Measurements from ENCODE around the gene MRGPRE.

Gene MRGPRE

GRCh38 chr11:3226846-3227567, 5.2 kb downstream of the MRGPRE start:
- no peak for DNase-seq (ENCODE audit: low spot score)

- no peak for DNase-seq (ENCODE audit: low spot score)
Observed at GRCh38 chr11:3225826-3226750, 6.1 kb downstream of the MRGPRE start.

DNA sequence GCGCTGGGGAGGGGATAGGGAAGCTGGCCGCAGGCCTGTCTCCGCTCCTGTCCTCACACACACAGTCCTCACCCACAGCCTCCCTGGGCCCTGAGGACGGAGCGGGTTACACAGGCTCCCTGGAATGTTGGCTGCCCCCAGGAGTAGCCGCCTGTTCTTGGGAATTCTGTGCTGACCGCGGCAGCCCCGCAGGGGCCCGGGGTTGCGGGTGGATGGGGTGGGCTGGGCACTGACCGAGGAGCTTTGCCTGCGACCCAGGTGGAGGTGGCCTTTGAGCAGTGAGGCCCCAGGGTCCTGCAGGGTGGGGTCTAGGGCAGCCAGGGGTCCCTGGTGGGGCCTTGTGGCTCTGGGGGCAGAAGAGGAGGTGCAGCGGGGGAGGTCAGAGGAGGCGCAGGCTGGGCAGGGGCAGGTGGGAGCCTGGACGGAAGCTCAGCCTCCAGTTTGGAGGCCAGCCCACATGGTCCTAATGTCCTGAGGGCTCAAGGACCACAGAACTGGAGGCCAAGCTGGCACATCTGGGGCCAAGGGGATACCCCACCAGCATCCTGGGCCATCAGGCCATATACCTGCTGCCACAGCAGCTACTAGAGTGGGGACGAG, 7.0 kb downstream of the MRGPRE start:
- no peak for DNase-seq (ENCODE audit: low spot score)

DNA sequence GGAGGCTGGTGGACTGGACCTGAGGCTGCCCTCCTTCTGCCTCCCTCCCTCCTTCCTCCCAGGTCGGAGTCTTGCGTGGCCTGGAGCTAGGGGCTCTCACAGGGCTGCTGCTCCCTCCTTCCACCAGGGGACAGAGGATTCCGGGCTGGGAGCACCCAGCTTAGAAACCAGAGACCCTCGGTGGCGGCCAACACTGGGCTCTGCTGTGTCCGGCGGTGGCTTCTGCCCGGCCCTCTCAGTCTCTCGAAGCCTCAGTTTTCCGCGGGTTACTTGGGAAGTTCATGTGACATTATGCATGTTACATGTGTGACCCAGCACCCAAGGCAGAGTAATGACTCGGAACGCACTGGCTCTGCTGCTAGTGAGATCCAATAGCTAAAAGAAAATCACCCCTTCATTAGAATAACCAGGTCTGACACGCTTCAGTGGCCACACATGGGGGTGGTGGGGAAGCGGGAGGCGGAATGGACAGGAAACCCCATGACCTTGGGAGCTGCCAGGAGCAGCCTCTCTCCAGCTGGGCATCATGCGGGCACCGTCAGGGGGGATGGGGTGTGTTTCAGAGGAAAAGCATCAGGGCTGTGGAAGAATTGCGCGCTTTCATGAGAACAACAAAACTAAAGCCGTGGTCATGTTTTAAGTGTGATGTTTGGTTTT, 7.7 kb downstream of the MRGPRE start:
- no peak for DNase-seq (ENCODE audit: low spot score)

GRCh38 chr11:3223932-3224381, 8.3 kb downstream of the MRGPRE start:
- DNase-seq (ENCODE audit: low spot score), result no peak

DNA sequence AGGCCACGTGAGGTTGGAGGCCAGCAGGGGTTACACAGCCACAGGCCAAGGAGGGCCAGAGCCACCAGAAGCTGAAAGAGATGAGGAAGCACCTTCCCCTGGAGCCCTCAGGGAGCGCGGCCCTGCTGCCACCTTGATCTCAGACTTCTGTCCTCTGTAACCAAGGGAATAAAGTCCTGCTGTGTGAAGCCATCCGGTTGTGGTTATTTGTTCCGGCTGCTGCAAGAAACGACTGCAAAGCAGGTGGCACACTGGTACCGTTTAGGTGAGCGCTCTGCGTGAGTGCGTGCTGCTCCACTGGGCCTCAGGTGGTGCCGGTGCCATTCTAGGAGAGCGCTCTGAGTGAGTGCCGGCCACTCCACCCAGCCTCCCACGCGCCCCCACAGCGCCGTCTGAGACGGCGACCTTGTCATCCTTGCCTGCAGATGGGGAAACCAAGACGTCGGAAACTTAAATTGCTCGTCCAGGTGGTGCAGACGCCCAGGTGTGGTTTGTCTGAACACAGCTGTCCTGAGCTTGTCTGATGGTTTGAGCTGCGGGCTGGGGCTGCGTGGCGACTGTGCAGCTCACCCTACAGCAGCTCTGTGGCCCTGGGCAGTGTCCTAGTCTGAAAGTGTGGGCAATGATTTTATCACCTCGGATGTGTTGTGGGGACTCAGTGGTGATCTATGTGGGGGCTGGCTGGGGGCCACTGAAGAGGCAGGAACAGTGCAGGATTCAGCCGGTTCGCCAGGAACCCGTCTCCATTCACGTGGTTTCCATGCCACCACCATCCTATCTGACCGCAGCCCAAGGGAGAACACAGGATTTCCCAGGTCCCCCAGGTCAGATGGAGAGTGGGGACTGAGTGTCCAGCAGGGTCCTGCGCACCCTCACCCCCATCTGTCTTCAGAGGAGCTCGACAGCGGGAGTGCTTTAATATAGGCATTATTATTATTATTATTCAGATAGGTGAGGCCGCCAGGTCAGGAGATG, 9.0 kb downstream of the MRGPRE start:
- no peak for DNase-seq (ENCODE audit: low spot score)

DNA sequence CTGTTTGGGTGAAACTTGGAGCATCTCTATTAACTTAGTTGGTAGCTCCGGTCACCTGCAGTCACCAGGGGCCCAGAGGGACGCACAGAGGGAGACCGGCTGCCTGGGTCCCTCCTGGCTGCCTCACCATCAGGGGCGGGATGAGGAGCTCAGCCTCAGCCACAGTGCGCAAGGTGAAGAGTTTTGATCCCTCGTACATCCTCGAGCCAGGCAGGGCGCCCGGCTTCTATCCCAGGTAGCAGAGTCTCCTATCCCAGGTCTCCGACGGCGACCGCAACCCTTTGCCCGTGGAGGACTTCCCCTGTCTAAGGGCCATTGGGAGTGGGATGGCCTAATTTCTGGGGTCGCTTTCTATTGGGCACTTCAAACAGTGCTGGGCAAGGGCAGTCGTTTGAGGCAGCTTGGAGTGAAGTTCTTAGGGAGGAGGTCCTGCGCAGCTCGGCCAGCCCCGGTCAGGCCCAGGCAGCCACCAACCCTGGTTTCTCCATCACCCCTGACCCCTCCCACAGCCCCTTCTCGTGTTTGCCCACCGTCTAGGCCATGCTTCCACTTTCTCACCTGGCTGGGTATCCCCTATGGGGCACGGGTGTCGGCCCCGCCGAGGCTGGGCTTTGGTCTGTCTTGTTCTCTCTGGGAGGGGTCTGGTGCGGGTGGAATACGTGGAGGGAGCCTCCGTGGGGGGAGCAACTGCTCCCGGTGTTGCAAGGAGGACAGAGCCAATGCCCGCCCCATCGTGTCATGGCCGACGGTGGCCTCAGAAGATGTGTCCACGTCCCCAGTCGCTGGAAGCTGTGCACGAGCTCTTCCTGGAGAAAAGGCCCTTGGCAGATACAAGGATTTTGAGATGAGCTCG, 10.0 kb downstream of the MRGPRE start:
- no peak for DNase-seq (ENCODE audit: low spot score)

DNA sequence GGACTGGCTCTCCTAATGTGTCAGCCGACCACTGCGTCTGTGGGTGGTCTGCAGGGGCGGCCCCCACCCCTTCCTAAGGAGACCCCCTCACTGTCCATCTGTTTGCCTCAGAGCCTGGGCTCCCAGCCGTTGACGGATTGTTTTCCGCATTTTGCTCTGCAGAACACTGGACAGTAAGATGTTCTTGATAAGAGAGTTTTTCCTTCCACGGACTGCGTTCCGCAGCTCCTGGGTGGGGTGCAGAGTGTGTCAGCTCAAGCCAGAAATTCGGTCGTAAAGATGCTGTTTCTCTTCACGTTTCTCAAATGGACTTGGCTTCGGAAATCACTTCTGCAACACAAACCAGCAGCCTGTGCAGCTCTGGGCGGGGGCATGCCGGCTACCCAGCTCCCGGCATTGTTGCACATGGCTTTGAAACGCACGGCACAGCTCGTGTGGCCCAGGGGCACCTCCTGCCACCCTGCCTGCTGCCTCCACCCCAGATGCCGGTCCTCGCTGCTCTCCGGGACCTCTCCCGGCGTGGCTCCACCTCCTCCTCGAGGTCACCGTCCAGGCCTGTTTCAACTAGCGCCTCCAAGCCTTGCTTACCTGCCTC, 10.7 kb downstream of the MRGPRE start:
- no peak for DNase-seq (ENCODE audit: low spot score)

DNA sequence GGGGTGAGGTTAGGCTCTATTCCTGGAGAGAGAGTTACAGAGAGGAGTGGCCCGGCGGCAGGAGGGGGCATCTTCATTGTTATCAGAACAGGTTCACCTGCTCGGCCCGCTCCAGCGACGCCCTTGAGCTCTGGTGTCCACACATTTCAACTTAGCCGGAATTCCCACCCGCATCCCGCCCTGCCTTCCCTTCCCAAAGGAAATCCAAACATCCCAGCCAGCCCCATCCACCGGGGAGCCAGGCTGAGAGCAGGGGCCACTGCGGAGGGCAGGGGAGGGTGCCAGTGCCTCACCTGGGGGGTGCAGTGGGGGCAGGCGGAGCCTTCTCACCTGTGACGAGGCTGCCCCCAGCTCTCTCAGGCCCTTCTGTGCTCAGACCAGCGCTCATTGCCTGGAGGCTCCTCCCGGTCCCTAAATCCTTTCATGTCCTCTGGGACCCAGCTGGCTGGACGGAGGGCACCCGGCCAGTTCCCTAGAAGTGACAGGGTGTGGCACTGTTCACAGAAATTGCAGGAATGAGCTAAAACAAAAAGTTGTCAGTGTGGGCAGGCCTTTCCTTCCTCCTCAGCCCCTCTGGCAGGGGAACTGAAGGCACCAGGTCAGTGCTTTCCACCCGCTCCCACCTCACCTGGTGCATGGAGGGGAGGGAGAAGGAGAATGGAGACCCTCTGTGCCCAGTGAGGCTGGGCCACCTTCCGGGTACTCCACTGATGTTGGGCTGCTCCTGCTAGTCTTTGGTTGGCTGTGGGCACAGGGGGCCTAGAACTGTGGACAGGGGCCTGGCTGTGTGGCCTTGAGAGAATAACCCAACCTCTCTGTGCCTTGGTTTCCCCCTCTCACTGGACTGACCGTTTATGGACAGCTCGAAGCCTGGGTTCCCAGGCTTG, 11.5 kb downstream of the MRGPRE start:
- no peak for DNase-seq (ENCODE audit: low spot score)

- no peak for DNase-seq (ENCODE audit: low spot score)
Observed at GRCh38 chr11:3220101-3220500, 12.1 kb downstream of the MRGPRE start.

- no peak for DNase-seq (ENCODE audit: low spot score)
Observed at GRCh38 chr11:3219281-3219892, 12.8 kb downstream of the MRGPRE start.

DNA sequence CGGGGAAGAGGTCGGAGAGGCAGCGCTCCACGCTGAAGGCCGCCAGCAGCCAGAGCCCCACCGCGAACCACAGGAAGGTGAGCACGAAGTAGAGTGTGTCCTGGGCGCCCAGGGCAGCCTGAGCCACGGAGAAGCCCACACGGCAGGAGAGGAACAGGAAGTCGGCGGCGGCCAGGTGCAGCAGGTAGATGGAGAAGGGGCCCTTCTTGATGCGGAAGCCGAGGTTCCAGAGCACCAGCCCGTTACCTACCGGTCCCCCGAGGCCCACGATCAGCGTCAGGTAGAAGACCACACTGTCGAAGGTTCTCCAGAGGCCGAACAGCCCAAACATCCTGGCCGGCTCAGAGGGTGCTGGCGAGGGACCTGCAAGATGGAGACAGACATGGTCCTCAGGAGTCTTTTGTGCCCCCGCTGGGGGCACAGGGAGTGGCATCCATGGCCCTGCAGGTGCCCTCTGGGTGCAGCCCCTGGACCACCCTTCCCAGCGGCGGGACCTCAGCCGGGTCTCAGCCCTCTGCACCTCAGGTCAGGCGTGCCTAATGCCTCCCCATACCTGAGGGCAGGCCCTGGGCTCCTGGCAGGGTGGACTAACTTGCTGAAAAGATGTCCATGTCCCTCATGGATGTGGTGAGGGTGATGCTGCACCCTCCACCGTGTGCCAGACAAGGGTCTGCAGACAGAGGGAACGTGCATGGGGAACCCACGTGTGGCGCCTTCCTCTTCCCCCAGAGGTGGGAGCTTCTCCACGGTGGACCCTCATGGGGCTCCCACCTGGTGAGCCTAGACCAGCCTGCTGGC, 13.5 kb downstream of the MRGPRE start, which contains the start of gene MRGPRG:
Gene MRGPRG, minus strand, starts transcription at position 331 of the 798 bp plus-strand sequence. Its CDS starts 0 bp downstream, at position 331.
- DNase-seq (ENCODE audit: low spot score), result no peak

GRCh38 chr11:3217818-3218482, 14.3 kb downstream of the MRGPRE start:
- no peak for DNase-seq (ENCODE audit: low spot score)

GRCh38 chr11:3216027-3216525, 16.1 kb downstream of the MRGPRE start:
- DNase-seq (ENCODE audit: low spot score), result no peak

DNA sequence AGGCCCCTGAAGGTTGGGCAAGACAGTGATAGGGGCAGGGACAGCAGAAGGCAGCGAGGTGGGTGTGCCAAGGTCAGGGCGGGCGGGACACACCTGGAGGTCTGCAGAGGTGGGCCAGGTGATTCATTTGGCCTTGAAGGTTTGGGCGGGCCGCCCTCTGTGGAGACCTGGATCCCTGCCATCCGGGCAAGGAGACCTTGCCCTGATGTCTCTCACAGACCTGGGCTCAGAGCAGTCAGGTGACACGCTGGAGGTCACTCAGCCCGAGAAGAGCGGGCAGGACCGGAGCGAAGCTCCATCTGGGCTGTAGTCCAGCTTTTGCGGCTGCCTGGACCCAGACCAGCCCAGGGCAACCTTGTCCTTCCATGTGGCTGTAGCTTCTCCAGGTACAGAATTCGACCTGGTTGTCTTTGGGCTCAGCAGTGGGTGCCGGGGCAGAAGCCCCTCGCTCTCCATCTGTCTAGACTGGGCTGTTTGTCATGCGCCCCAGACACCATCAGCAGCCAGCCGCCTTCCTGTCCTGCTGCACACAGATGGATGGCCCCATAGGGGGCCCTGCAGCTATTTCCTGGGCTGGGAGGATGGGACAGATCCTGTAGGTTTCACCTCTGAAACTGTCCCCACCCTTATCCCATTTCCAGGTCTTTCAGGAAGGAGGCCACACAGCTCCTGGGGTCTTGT, 16.7 kb downstream of the MRGPRE start:
- DNase-seq (ENCODE audit: low spot score), result no peak

GRCh38 chr11:3214420-3214699, 17.9 kb downstream of the MRGPRE start:
- DNase-seq (ENCODE audit: low spot score), result no peak

Measured in germinal center (tissue), 1 donor.